IMR-90 (cell line): ENCODE results near the gene ARHGAP15. TPM values are rescaled to one million over a fixed set of nuclear protein-coding genes. Genes with fewer than 3 reads are reported as not detected.

Experiments used
- ATAC-seq: fragments of 200-7000 bp; cut with Tn5 transposase; 2 replicates; pipeline ENCODE4 v1.9.1; 2020; ENCODE audit warnings: low read depth, mild to moderate bottlenecking, moderate library complexity
- BruUV-seq: library from RNA; stranded (reverse); fragments of 400-500 nt; replicated peaks from 2 replicates; lab custom pipeline; 2021; lab: Mats Ljungman, UMichigan
- CTCF ChIA-PET: fragments of 300-600 bp; formaldehyde crosslinking; extraction: SDS; loops from one replicate; lab custom pipeline; 2021; ENCODE audit warnings: antibody characterized with exemption; lab: Yijun Ruan, JAX
- POLR2A ChIA-PET: fragments of 300-600 bp; sonication (Branson Sonifier 250); formaldehyde crosslinking; loops from one replicate; lab custom pipeline; 2022; ENCODE audit warnings: antibody characterized with exemption; ENCODE audit not compliant: unreplicated experiment; lab: Charles Lee
- DNase-seq: peaks from one replicate; pipeline ENCODE4 v3.0.0; 2013
- H2AFZ ChIP-seq: replicated peaks from 2 replicates; pipeline ENCODE3; 2013; ENCODE audit warnings: low read length, mild to moderate bottlenecking; ENCODE audit not compliant: poor library complexity
- H2AK5ac ChIP-seq: 2 replicates; pipeline ENCODE4 v1.6.1; 2013; ENCODE audit warnings: low read depth, low read length, inconsistent platforms
- H2AK9ac ChIP-seq: replicated peaks from 2 replicates; pipeline ENCODE3; 2013; ENCODE audit warnings: mild to moderate bottlenecking, low read depth, low read length, moderate library complexity; ENCODE audit not compliant: poor library complexity
- H2BK120ac ChIP-seq: 2 replicates; pipeline ENCODE4 v1.6.1; 2013; ENCODE audit warnings: low read depth, low read length, inconsistent platforms
- H2BK15ac ChIP-seq: 3 replicates; pipeline ENCODE4 v1.6.1; 2013; ENCODE audit warnings: low read depth, low read length, inconsistent platforms
- H2BK20ac ChIP-seq: 2 replicates; pipeline ENCODE4 v1.6.1; 2013; ENCODE audit warnings: low read depth, mild to moderate bottlenecking, inconsistent platforms, low read length, moderate library complexity
- H2BK5ac ChIP-seq: 2 replicates; pipeline ENCODE4 v1.6.1; 2013; ENCODE audit warnings: mild to moderate bottlenecking, low read depth, low read length, inconsistent platforms; ENCODE audit not compliant: poor library complexity, severe bottlenecking
- H3K14ac ChIP-seq: replicated peaks from 2 replicates; pipeline ENCODE4 v1.6.1; 2013; ENCODE audit warnings: low read depth, low read length, inconsistent platforms
- H3K18ac ChIP-seq: 2 replicates; pipeline ENCODE4 v1.6.1; 2013; ENCODE audit warnings: low read depth, low read length, control low read depth
- H3K23ac ChIP-seq: 2 replicates; pipeline ENCODE4 v1.6.1; 2013; ENCODE audit warnings: low read depth, low read length, inconsistent platforms
- H3K27ac ChIP-seq: 2 replicates; pipeline ENCODE4 v1.5.1; 2013; ENCODE audit warnings: mild to moderate bottlenecking, control low read depth, low read length; ENCODE audit not compliant: insufficient read depth
- H3K27me3 ChIP-seq: 2 replicates; pipeline ENCODE4 v1.6.1; 2013; ENCODE audit warnings: low read length; ENCODE audit not compliant: control insufficient read depth, insufficient read depth
- H3K36me3 ChIP-seq: 2 replicates; pipeline ENCODE4 v1.6.1; 2013; ENCODE audit warnings: low read length, mixed read lengths; ENCODE audit not compliant: control insufficient read depth, insufficient read depth
- H3K4ac ChIP-seq: 2 replicates; pipeline ENCODE4 v1.6.1; 2013; ENCODE audit warnings: low read depth, low read length, inconsistent platforms
- H3K4me1 ChIP-seq: 2 replicates; pipeline ENCODE4 v1.6.1; 2013; ENCODE audit warnings: low read length, mixed read lengths; ENCODE audit not compliant: control insufficient read depth, insufficient read depth
- H3K4me2 ChIP-seq: 2 replicates; pipeline ENCODE4 v1.6.1; 2013; ENCODE audit warnings: low read depth, mild to moderate bottlenecking, control low read depth, low read length, moderate library complexity
- H3K4me3 ChIP-seq: 2 replicates; pipeline ENCODE4 v1.5.1; 2013; ENCODE audit warnings: low read depth, mild to moderate bottlenecking, control low read depth, low read length, moderate library complexity; ENCODE audit not compliant: insufficient read depth
- H3K56ac ChIP-seq: 2 replicates; pipeline ENCODE4 v1.6.1; 2013; ENCODE audit warnings: low read length, inconsistent platforms; ENCODE audit not compliant: insufficient read depth; ENCODE audit errors: extremely low read depth
- H3K79me1 ChIP-seq, 2 experiments: 2 replicates each; pipeline ENCODE4 v1.6.1; 2013; ENCODE audit warnings: low read length in 2 of 2, inconsistent platforms in 1 of 2, low read depth in 1 of 2
- H3K9ac ChIP-seq: 2 replicates; pipeline ENCODE4 v1.6.1; 2013; ENCODE audit warnings: low read depth, low read length, control low read depth
- H3K9me1 ChIP-seq: 2 replicates; pipeline ENCODE4 v1.6.1; 2013; ENCODE audit warnings: low read length, inconsistent platforms; ENCODE audit not compliant: insufficient read depth
- H3K9me3 ChIP-seq: 2 replicates; pipeline ENCODE4 v1.6.1; 2013; ENCODE audit warnings: low read length; ENCODE audit not compliant: control insufficient read depth, insufficient read depth
- H4K20me1 ChIP-seq: 2 replicates; pipeline ENCODE4 v1.6.1; 2013; ENCODE audit warnings: low read length, inconsistent platforms; ENCODE audit not compliant: insufficient read depth
- H4K5ac ChIP-seq: 2 replicates; pipeline ENCODE4 v1.6.1; 2013; ENCODE audit warnings: mild to moderate bottlenecking, low read depth, low read length, control low read depth
- H4K8ac ChIP-seq, 2 experiments: 2 replicates each; pipeline ENCODE4 v1.6.1; 2013; ENCODE audit warnings: low read depth in 2 of 2, low read length in 2 of 2, control low read depth in 1 of 2, inconsistent platforms in 1 of 2
- H4K91ac ChIP-seq: 2 replicates; pipeline ENCODE4 v1.6.1; 2013; ENCODE audit warnings: low read depth, low read length, inconsistent platforms; ENCODE audit not compliant: insufficient read depth
- BHLHE40 ChIP-seq: fragments of 150-350 bp; IDR thresholded peaks from 2 replicates; pipeline ENCODE4 v1.6.1; 2016; ENCODE audit warnings: mild to moderate bottlenecking, low read depth, low read length
- CEBPB ChIP-seq: IDR thresholded peaks from 2 replicates; pipeline ENCODE4 v1.6.1; 2012; ENCODE audit warnings: low read depth, low read length, improper control_type of control experiment
- CTCF ChIP-seq: conservative IDR thresholded peaks from 2 replicates; pipeline ENCODE4 v1.5.1; 2012; ENCODE audit warnings: mild to moderate bottlenecking, low read depth, low read length, improper control_type of control experiment
- ELK1 ChIP-seq: fragments of 150-350 bp; IDR thresholded peaks from 2 replicates; pipeline ENCODE4 v1.6.1; 2016; ENCODE audit warnings: low read depth, mild to moderate bottlenecking, low read length, moderate library complexity, borderline replicate concordance
- FOS ChIP-seq: fragments of 150-350 bp; IDR thresholded peaks from 2 replicates; pipeline ENCODE4 v1.6.1; 2016; ENCODE audit warnings: low read depth, low read length
- MAFK ChIP-seq: IDR thresholded peaks from 2 replicates; pipeline ENCODE4 v1.6.1; 2012; ENCODE audit warnings: low read depth, low read length, improper control_type of control experiment
- MAZ ChIP-seq: IDR thresholded peaks from 2 replicates; pipeline ENCODE4 v1.6.1; 2012; ENCODE audit warnings: low read depth, mild to moderate bottlenecking, low read length, improper control_type of control experiment, moderate library complexity, borderline replicate concordance
- MXI1 ChIP-seq: IDR thresholded peaks from 2 replicates; pipeline ENCODE4 v1.6.1; 2012; ENCODE audit warnings: low read depth, mild to moderate bottlenecking, low read length, moderate library complexity, borderline replicate concordance
- NFE2L2 ChIP-seq: fragments of 150-350 bp; IDR thresholded peaks from 2 replicates; pipeline ENCODE4 v1.6.1; 2016; ENCODE audit warnings: low read depth, mild to moderate bottlenecking, low read length
- RAD21 ChIP-seq: IDR thresholded peaks from 2 replicates; pipeline ENCODE4 v1.6.1; 2012; ENCODE audit warnings: low read length, improper control_type of control experiment
- RCOR1 ChIP-seq: IDR thresholded peaks from 2 replicates; pipeline ENCODE4 v1.6.1; 2012; ENCODE audit warnings: mild to moderate bottlenecking, low read length, improper control_type of control experiment; ENCODE audit not compliant: insufficient replicate concordance
- RFX5 ChIP-seq: IDR thresholded peaks from 2 replicates; pipeline ENCODE4 v1.8.0; 2012; ENCODE audit warnings: low read depth, mild to moderate bottlenecking, low read length, moderate library complexity
- USF2 ChIP-seq: fragments of 150-350 bp; IDR thresholded peaks from 2 replicates; pipeline ENCODE4 v1.6.1; 2017; ENCODE audit warnings: mild to moderate bottlenecking, antibody characterized with exemption, low read length, low read depth
- WGBS, 2 experiments: methylation state at CpG; one replicate each; pipeline versions ENCODE4 v1.1.5 to v1.1.7; 2013; ENCODE audit warnings: missing lambda C conversion rate in 2 of 2; ENCODE audit not compliant: insufficient read length in 1 of 2; ENCODE audit errors: extremely low coverage in 2 of 2; 5-methylcytosine and 5-hydroxymethylcytosine counted together
- dilution Hi-C: fragments of 300-500 bp; cut with HindIII; formaldehyde crosslinking; loops from one replicate; pipeline ENCODE4 v1.14.3; 2018; ENCODE audit warnings: low sequenced_read_pairs; ENCODE audit not compliant: unreplicated experiment
- in situ Hi-C: fragments of 300-500 bp; cut with MboI; formaldehyde crosslinking; loops from 3 replicates; pipeline ENCODE4 v1.14.3; 2019; ENCODE audit warnings: low sequenced_read_pairs, inconsistent platforms, mixed read lengths
- intact Hi-C: fragments of 100-400 bp; cut with micrococcal nuclease; formaldehyde crosslinking; loops from 2 replicates; pipeline ENCODE4 v1.10.0; 2022
- polyA plus RNA-seq, 3 experiments: library from polyadenylated mRNA; depleted of rRNA; stranded (reverse); fragments of >200 nt; gene quantifications; 2 replicates each; pipeline ENCODE4 v1.2.3, GENCODE V29; 2012; ENCODE audit warnings: low replicate concordance in 1 of 3
- total RNA-seq: library from RNA; depleted of rRNA; stranded (reverse); fragments of >200 nt; gene quantifications from 2 replicates; pipeline ENCODE4 v1.2.3, GENCODE V29; 2012

Gene ARHGAP15
- total and polyA plus RNA-seq, 2 of the 4 experiments (the other 2 are of a cell fraction), result not detected

GRCh38 chr2:143229411-143229810 lies 100.2 kb downstream of the ARHGAP15 start:
- Histone ChIP-seq H2BK120ac (no peak overlapping the region), H3K4me3 (no peak overlapping the region), H2AK9ac (no peak overlapping the region), H3K4ac (no peak overlapping the region), H3K27me3 (no peaks in the 10 kb centered on the region), H3K4me2 (no peak overlapping the region), H3K9me3 (peaks cover 3% of the 10 kb centered on the region; the same call in 1 of the 2 replicates), H2BK5ac (no peak overlapping the region), H3K56ac (no peak overlapping the region), H3K36me3 (no peaks in the 10 kb centered on the region), H4K8ac (no peak overlapping the region), H3K9ac (no peak overlapping the region), H3K9me1 (no peaks in the 10 kb centered on the region), H2AFZ (no peak overlapping the region), H4K5ac (no peak overlapping the region), H2BK15ac (no peak overlapping the region), H3K27ac (no peak overlapping the region), H4K91ac (no peak overlapping the region), H3K23ac (no peak overlapping the region), H3K14ac (no peak overlapping the region), H3K18ac (no peak overlapping the region), H3K79me1 (no peaks in the 10 kb centered on the region), H2AK5ac (no peak overlapping the region), H3K4me1 (no peaks in the 10 kb centered on the region), H4K20me1 (no peaks in the 10 kb centered on the region), H2BK20ac (no peak overlapping the region)
- DNase-seq, result no peak
- in situ Hi-C loops (no loop called here), dilution Hi-C loops (no loop called here), intact Hi-C loops (no loop called here)
- BruUV-seq, result no TSS peak
- ChIA-PET POLR2A (no interaction called here), CTCF (no interaction called here)
- WGBS, 2 experiments, result 40% methylated on average over 1 of the region's 5 CpGs; no CpG with 5 or more reads in 1 of the 2 experiments
- TF ChIP-seq ELK1, result no peak
- TF ChIP-seq CEBPB, result no peak
- no peak for TF ChIP-seq BHLHE40
- no peak for TF ChIP-seq MAFK
- TF ChIP-seq CTCF, result no peak
- no peak for TF ChIP-seq RCOR1
- TF ChIP-seq RAD21, result no peak
- TF ChIP-seq RFX5, result no peak
- TF ChIP-seq USF2, result no peak
- TF ChIP-seq NFE2L2, result no peak
- no peak for TF ChIP-seq MAZ
- TF ChIP-seq FOS, result no peak
- TF ChIP-seq MXI1, result no peak
- no peak for ATAC-seq
